DMS 273 (cell line): ENCODE data around the gene PTH1R.
"Not testable (repeated sequence)": the region's sequence is repeated elsewhere in the genome, so short reads cannot be mapped to it uniquely, and the experiment has no call there.

Source experiments
- DNase-seq: peaks from one replicate; lab custom pipeline; 2025; ENCODE audit not compliant: unreplicated experiment; lab: John Stamatoyannopoulos, UW

PTH1R gene

GRCh38 chr3:46909535-46910161 is 32.1 kb downstream of the PTH1R start:
- DNase-seq, result peak; percentile 88

GRCh38 chr3:46910166-46910760 is 32.7 kb downstream of the PTH1R start:
- DNase-seq, result no peak

- DNase-seq, result not testable (repeated sequence)
Measured at GRCh38 chr3:46910914-46911313, 33.4 kb downstream of the PTH1R start.

- DNase-seq, result no peak
Measured at GRCh38 chr3:46912986-46913385, 35.5 kb downstream of the PTH1R start.

- DNase-seq, result peak; percentile 85
Measured at GRCh38 chr3:46913644-46914043, 36.1 kb downstream of the PTH1R start.

GRCh38 chr3:46914849-46915248 is 37.3 kb downstream of the PTH1R start:
- DNase-seq, result no peak

- DNase-seq, result no peak
Measured at GRCh38 chr3:46915297-46915822, 37.8 kb downstream of the PTH1R start.

- DNase-seq, result no peak
Measured at GRCh38 chr3:46916278-46916677, 38.8 kb downstream of the PTH1R start.

GRCh38 chr3:46916799-46917198 is 39.3 kb downstream of the PTH1R start:
- DNase-seq, result no peak

GRCh38 chr3:46917257-46917656 is 39.7 kb downstream of the PTH1R start:
- no peak for DNase-seq

GRCh38 chr3:46918202-46918601 is 40.7 kb downstream of the PTH1R start:
- no peak for DNase-seq

- no peak for DNase-seq
Measured at GRCh38 chr3:46918634-46919033, 41.1 kb downstream of the PTH1R start.

GRCh38 chr3:46921041-46921440 is 43.5 kb downstream of the PTH1R start:
- no peak for DNase-seq

- DNase-seq, result no peak
Measured at GRCh38 chr3:46921871-46922271, 44.4 kb downstream of the PTH1R start.

GRCh38 chr3:46922426-46922825 is 44.9 kb downstream of the PTH1R start:
- DNase-seq, result no peak

- no peak for DNase-seq
Measured at GRCh38 chr3:46922871-46923558, 45.5 kb downstream of the PTH1R start.

GRCh38 chr3:46923559-46924350 is 46.2 kb downstream of the PTH1R start:
- DNase-seq, result peak; percentile 41

GRCh38 chr3:46924921-46925584 is 47.5 kb downstream of the PTH1R start:
- DNase-seq, result no peak

GRCh38 chr3:46925585-46925934 is 48.0 kb downstream of the PTH1R start:
- DNase-seq, result no peak

GRCh38 chr3:46926039-46926438 is 48.5 kb downstream of the PTH1R start:
- no peak for DNase-seq

- no peak for DNase-seq
Measured at GRCh38 chr3:46926447-46926846, 48.9 kb downstream of the PTH1R start.
